Kidney epithelial cell (primary cell): ENCODE results near the gene GPC6. TPM values are rescaled to one million over a fixed set of nuclear protein-coding genes. Genes with fewer than 3 reads are reported as not detected.

Source experiments
- DNase-seq: peaks from one replicate; pipeline ENCODE4 v3.0.0-alpha.2; 2010; ENCODE audit warnings: low read depth
- H3K27me3 ChIP-seq: 2 replicates; pipeline ENCODE4 v1.6.0; 2011; ENCODE audit warnings: low read length; ENCODE audit not compliant: control insufficient read depth, insufficient read depth
- H3K36me3 ChIP-seq: 2 replicates; pipeline ENCODE4 v1.5.1; 2011; ENCODE audit warnings: low read length; ENCODE audit not compliant: control insufficient read depth, insufficient read depth
- H3K4me3 ChIP-seq: 2 replicates; pipeline ENCODE4 v1.5.1; 2011; ENCODE audit warnings: low read depth, mild to moderate bottlenecking, control low read depth, low read length
- total RNA-seq: library from RNA; depleted of rRNA; stranded (reverse); fragments of >200 nt; gene quantifications from 2 replicates; pipeline ENCODE4 v1.2.3, GENCODE V29; 2015
- TF ChIP-seq, protein P1 (sequence below): IDR thresholded peaks from 2 replicates; pipeline ENCODE4 v1.5.1; 2011; ENCODE audit warnings: mild to moderate bottlenecking, moderate library complexity, low read length, control low read depth, inconsistent platforms; ENCODE audit not compliant: insufficient read depth, poor library complexity, severe bottlenecking

The GPC6 gene
- total RNA-seq, 1 donor from 2014 or later = 62.7 TPM

- DNase-seq = no peak
- Histone ChIP-seq H3K36me3 (no peaks in the 10 kb centered on the region), H3K27me3 (no peaks in the 10 kb centered on the region), H3K4me3 (no peak overlapping the region)
- TF ChIP-seq, protein P1, sequence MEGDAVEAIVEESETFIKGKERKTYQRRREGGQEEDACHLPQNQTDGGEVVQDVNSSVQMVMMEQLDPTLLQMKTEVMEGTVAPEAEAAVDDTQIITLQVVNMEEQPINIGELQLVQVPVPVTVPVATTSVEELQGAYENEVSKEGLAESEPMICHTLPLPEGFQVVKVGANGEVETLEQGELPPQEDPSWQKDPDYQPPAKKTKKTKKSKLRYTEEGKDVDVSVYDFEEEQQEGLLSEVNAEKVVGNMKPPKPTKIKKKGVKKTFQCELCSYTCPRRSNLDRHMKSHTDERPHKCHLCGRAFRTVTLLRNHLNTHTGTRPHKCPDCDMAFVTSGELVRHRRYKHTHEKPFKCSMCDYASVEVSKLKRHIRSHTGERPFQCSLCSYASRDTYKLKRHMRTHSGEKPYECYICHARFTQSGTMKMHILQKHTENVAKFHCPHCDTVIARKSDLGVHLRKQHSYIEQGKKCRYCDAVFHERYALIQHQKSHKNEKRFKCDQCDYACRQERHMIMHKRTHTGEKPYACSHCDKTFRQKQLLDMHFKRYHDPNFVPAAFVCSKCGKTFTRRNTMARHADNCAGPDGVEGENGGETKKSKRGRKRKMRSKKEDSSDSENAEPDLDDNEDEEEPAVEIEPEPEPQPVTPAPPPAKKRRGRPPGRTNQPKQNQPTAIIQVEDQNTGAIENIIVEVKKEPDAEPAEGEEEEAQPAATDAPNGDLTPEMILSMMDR = no peak
Measured at GRCh38 chr13:94058821-94059360, 832.3 kb downstream of the GPC6 start.

- no peaks in the 10 kb centered on the region for H3K27me3 ChIP-seq
- no peak for DNase-seq
- H3K4me3 ChIP-seq = no peak overlapping the region
- TF ChIP-seq, protein P1 = no peak
- H3K36me3 ChIP-seq = no peaks in the 10 kb centered on the region
Measured at GRCh38 chr13:94061301-94061700, 834.7 kb downstream of the GPC6 start.

DNA sequence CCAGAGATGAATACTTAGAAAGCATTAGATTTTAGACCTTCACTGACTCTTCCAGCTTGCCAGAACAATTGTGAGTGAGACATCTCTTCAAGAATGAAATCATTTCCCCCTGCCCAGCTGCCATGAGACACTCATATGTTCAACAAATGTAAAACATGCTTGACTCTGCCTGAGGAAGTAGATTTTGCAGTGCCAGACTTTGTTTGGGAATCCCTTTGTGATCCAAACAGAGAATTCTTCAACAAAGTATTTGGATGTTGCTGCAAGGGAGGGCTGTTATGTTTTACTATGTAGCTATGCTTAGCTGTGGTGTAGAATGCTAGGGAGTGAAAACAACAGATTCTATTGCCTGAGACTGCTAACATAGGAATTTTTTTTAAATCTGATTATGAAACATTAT is 836.5 kb downstream of the GPC6 start:
- DNase-seq = no peak
- Histone ChIP-seq H3K4me3 (no peak overlapping the region), H3K27me3 (no peaks in the 10 kb centered on the region), H3K36me3 (no peaks in the 10 kb centered on the region)
- TF ChIP-seq, protein P1 = no peak

GRCh38 chr13:94063848-94064247 is 837.2 kb downstream of the GPC6 start:
- Histone ChIP-seq H3K36me3 (no peaks in the 10 kb centered on the region), H3K27me3 (no peaks in the 10 kb centered on the region), H3K4me3 (no peak overlapping the region)
- DNase-seq = no peak
- TF ChIP-seq, protein P1 = no peak

DNA sequence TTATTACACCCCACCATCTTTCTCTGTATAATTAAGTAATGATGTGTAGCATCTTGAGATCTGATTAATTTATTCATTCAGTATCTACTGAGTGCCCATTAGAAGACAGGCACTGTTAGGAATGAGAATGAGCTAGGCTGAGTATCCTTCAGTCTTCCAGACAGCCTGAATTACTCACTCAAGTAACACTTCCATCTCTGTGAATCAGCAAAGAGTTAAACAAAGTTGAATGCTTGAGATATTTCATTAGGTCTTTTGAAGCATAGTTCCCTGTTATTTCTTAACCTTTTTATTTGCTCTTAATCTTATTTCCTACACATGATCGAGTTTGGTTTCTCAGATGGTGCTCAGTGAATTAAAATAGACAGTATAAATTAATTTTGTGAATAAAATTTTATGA is 839.1 kb downstream of the GPC6 start:
- H3K27me3 ChIP-seq = no peaks in the 10 kb centered on the region

More for the DNA sequence above, 839.1 kb downstream of the GPC6 start:
- H3K4me3 ChIP-seq = no peak overlapping the region
- H3K36me3 ChIP-seq = no peaks in the 10 kb centered on the region
- TF ChIP-seq, protein P1 = no peak
- DNase-seq = no peak
